SK-N-MC (cell line): Measurements from ENCODE around the gene NDUFA8.

Experiments
- EZH2 ChIP-seq: fragments of 200-600 bp; sonication (generic); IDR thresholded peaks from one replicate; pipeline ENCODE4 v1.6.1; 2017; ENCODE audit warnings: antibody characterized with exemption
- FOXP2 ChIP-seq: optimal IDR thresholded peaks from 2 replicates; pipeline ENCODE3; 2011; ENCODE audit warnings: mild to moderate bottlenecking, moderate library complexity; ENCODE audit not compliant: insufficient read depth; ENCODE audit errors: extremely low read length, control extremely low read depth
- POLR2AphosphoS5 ChIP-seq: IDR thresholded peaks from 2 replicates; pipeline ENCODE4 v1.6.1; 2012; ENCODE audit warnings: mild to moderate bottlenecking, low read depth, low read length, borderline replicate concordance

DNA sequence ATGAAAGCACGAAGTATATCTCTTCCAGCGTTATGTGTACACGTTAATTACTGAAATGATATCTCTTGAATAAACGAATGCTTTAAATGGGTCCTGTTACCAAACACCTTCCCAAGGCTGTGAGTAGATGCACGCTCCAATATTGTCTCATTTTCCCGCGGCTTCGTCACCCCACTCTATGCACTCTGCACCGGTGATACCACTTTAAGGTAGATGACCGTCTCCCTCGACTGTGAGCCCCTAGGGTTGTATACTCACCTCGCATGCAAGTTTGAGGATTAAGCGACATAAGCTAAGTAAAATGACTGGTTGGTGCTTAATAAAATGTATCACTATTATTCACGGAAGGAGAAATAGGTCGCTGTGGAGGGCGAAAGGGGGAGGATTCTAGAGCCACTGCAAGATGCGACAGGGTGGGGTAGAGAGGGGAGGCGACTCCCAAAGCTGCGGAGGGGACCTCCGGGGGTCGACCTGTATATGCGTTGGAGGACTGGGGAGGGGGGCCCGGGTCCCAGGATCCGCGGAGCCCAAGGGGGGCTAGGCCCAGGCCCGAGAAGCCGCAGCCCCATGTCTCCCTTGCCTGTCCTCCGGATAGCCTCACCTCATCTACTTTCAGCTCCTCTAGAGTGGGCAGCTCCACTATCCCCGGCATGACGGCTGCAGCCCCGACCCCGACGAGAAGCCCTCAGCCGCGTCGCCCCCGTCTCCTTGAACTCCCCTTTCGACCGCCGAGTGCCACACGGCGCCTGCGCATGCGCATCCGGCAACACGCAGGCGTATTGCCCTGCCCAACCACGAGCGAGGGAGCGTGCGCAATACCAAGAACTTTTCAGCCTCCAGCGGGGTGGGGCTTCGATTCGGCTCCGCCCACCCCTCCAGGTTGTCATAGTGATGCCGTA is at the start of gene NDUFA8, which contains the start of gene MORN5:
- no peak for TF ChIP-seq EZH2
- TF ChIP-seq POLR2AphosphoS5: peak; percentile 97
- TF ChIP-seq FOXP2: no peak
